Measurements from ENCODE around the gene APBA1.

- TF ChIP-seq CTCF (conservative IDR thresholded peaks at IDR 0.05 in 1 of 2, IDR thresholded peaks at IDR 0.05 in 1 of 2; ENCODE audit: extremely low read depth in 1 of 2, insufficient read depth in 1 of 2, low read depth in 1 of 2, low read length in 2 of 2): no peak
- no peak for TF ChIP-seq EZH2 (IDR thresholded peaks at IDR 0.05; ENCODE audit: borderline replicate concordance, low read length)
These were observed 115.5 kb downstream of the APBA1 start for GRCh38 chr9:69556707-69557106.
